SK-N-SH (cell line): ENCODE measurements around the gene TYROBP.

Source experiments
- EP300 ChIP-seq, 2 experiments: IDR thresholded peaks; 2 replicates each; pipeline versions ENCODE4 v1.4.0 to v1.6.1; 2012; ENCODE audit warnings: borderline replicate concordance in 1 of 2, low read depth in 1 of 2, low read length in 1 of 2
- MEF2A ChIP-seq: IDR thresholded peaks from 2 replicates; pipeline ENCODE4 v1.4.0; 2012; ENCODE audit warnings: low read depth, borderline replicate concordance
- MXI1 ChIP-seq: IDR thresholded peaks from 2 replicates; pipeline ENCODE4 v1.6.1; 2012; ENCODE audit warnings: mild to moderate bottlenecking, low read depth, low read length, improper control_type of control experiment
- NRF1 ChIP-seq: IDR thresholded peaks from 2 replicates; pipeline ENCODE4 v1.6.1; 2012; ENCODE audit warnings: low read depth, mild to moderate bottlenecking, low read length
- POLR2AphosphoS5 ChIP-seq: IDR thresholded peaks from 2 replicates; pipeline ENCODE4 v1.6.1; 2012; ENCODE audit warnings: low read depth, low read length
- RAD21 ChIP-seq: IDR thresholded peaks from 2 replicates; pipeline ENCODE4 v1.6.1; 2012; ENCODE audit warnings: mild to moderate bottlenecking, low read length
- TAF1 ChIP-seq: IDR thresholded peaks from 2 replicates; pipeline ENCODE4 v1.6.1; 2012; ENCODE audit warnings: low read depth, mild to moderate bottlenecking, low read length, moderate library complexity, borderline replicate concordance
- TF ChIP-seq, protein P1 (sequence below): fragments of 200-600 bp; sonication (generic); IDR thresholded peaks from 2 replicates; pipeline ENCODE4 v1.6.1; 2017; ENCODE audit warnings: antibody characterized with exemption, mild to moderate bottlenecking, moderate library complexity
- TF ChIP-seq, protein P2 (sequence below): IDR thresholded peaks from 2 replicates; pipeline ENCODE4 v1.6.1; 2012; ENCODE audit warnings: mild to moderate bottlenecking, low read depth, low read length, moderate library complexity
- TF ChIP-seq, protein P3 (sequence below): IDR thresholded peaks from 2 replicates; pipeline ENCODE4 v1.4.0; 2012; ENCODE audit warnings: low read depth, borderline replicate concordance
- TF ChIP-seq, protein P4 (sequence below): IDR thresholded peaks from 2 replicates; pipeline ENCODE4; 2012
- TF ChIP-seq, protein P5 (sequence below): IDR thresholded peaks from 2 replicates; pipeline ENCODE4 v1.4.0; 2012; ENCODE audit warnings: low read depth

DNA sequence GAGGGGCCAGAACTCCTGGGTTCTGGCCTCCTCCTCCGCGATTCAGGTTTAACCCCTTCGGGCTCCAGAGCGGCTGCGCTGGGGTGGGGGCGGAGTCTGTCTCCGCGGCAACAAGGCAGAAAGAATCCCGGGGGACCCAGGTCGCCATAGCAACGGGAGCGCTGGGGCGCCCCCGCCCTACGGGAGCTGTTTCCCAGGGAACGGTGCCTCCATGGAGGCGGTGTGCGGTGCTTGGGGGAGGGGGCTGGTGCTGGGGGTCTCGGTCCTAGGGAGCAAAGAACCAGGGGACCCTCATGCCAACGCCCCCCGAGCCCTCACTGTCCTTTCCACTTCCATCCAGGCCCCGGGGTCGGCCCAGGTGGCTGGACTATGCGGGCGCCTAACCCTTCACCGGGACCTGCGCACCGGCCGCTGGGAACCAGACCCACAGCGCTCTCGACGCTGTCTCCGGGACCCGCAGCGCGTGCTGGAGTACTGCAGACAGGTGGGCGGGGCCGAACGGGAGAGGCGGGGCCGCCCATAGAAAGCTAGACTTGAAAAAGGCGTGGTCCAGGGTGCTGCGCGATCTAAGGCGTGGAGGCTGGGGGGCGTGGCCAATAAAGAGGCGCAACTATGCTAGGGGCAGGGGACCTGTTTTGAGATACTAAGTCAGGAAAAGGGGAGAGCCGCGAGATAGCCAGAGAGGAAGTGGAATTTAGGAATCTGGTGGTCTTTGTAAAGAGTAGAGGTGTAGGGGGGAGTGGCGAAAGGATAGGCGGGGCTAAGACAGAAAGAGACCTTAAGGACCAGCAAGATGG is 38.6 kb downstream of the TYROBP start:
- TF ChIP-seq, protein P1, sequence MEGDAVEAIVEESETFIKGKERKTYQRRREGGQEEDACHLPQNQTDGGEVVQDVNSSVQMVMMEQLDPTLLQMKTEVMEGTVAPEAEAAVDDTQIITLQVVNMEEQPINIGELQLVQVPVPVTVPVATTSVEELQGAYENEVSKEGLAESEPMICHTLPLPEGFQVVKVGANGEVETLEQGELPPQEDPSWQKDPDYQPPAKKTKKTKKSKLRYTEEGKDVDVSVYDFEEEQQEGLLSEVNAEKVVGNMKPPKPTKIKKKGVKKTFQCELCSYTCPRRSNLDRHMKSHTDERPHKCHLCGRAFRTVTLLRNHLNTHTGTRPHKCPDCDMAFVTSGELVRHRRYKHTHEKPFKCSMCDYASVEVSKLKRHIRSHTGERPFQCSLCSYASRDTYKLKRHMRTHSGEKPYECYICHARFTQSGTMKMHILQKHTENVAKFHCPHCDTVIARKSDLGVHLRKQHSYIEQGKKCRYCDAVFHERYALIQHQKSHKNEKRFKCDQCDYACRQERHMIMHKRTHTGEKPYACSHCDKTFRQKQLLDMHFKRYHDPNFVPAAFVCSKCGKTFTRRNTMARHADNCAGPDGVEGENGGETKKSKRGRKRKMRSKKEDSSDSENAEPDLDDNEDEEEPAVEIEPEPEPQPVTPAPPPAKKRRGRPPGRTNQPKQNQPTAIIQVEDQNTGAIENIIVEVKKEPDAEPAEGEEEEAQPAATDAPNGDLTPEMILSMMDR: no peak
- TF ChIP-seq POLR2AphosphoS5: no peak
- TF ChIP-seq, protein P2, sequence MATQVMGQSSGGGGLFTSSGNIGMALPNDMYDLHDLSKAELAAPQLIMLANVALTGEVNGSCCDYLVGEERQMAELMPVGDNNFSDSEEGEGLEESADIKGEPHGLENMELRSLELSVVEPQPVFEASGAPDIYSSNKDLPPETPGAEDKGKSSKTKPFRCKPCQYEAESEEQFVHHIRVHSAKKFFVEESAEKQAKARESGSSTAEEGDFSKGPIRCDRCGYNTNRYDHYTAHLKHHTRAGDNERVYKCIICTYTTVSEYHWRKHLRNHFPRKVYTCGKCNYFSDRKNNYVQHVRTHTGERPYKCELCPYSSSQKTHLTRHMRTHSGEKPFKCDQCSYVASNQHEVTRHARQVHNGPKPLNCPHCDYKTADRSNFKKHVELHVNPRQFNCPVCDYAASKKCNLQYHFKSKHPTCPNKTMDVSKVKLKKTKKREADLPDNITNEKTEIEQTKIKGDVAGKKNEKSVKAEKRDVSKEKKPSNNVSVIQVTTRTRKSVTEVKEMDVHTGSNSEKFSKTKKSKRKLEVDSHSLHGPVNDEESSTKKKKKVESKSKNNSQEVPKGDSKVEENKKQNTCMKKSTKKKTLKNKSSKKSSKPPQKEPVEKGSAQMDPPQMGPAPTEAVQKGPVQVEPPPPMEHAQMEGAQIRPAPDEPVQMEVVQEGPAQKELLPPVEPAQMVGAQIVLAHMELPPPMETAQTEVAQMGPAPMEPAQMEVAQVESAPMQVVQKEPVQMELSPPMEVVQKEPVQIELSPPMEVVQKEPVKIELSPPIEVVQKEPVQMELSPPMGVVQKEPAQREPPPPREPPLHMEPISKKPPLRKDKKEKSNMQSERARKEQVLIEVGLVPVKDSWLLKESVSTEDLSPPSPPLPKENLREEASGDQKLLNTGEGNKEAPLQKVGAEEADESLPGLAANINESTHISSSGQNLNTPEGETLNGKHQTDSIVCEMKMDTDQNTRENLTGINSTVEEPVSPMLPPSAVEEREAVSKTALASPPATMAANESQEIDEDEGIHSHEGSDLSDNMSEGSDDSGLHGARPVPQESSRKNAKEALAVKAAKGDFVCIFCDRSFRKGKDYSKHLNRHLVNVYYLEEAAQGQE: no peak
- no peak for TF ChIP-seq TAF1
- peak; percentile 96 for TF ChIP-seq MXI1
- TF ChIP-seq NRF1: peak; percentile 39; the same call in 1 of the 2 replicates
- TF ChIP-seq RAD21: no peak
- TF ChIP-seq, protein P3, sequence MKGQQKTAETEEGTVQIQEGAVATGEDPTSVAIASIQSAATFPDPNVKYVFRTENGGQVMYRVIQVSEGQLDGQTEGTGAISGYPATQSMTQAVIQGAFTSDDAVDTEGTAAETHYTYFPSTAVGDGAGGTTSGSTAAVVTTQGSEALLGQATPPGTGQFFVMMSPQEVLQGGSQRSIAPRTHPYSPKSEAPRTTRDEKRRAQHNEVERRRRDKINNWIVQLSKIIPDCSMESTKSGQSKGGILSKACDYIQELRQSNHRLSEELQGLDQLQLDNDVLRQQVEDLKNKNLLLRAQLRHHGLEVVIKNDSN: no peak
- no peak for TF ChIP-seq EP300 (IDR thresholded peaks at IDR 0.05; ENCODE audit: borderline replicate concordance in 1 of 2, low read depth in 1 of 2, low read length in 1 of 2)
- TF ChIP-seq, protein P4, sequence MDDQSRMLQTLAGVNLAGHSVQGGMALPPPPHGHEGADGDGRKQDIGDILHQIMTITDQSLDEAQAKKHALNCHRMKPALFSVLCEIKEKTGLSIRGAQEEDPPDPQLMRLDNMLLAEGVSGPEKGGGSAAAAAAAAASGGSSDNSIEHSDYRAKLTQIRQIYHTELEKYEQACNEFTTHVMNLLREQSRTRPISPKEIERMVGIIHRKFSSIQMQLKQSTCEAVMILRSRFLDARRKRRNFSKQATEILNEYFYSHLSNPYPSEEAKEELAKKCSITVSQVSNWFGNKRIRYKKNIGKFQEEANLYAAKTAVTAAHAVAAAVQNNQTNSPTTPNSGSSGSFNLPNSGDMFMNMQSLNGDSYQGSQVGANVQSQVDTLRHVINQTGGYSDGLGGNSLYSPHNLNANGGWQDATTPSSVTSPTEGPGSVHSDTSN: no peak
- no peak for TF ChIP-seq MEF2A
- TF ChIP-seq, protein P5, sequence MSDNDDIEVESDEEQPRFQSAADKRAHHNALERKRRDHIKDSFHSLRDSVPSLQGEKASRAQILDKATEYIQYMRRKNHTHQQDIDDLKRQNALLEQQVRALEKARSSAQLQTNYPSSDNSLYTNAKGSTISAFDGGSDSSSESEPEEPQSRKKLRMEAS: peak; percentile 94
